Measurements from ENCODE around the gene PTPA.
"Not testable (repeated sequence)": the region's sequence is repeated elsewhere in the genome, so short reads cannot be mapped to it uniquely, and the experiment has no call there.

The PTPA gene

GRCh38 chr9:129160712-129161533, 49.7 kb downstream of the PTPA start:
- DNase-seq (ENCODE audit: low spot score): no peak

- DNase-seq (ENCODE audit: low spot score): no peak
Observed at GRCh38 chr9:129161534-129161837, 50.3 kb downstream of the PTPA start.

DNA sequence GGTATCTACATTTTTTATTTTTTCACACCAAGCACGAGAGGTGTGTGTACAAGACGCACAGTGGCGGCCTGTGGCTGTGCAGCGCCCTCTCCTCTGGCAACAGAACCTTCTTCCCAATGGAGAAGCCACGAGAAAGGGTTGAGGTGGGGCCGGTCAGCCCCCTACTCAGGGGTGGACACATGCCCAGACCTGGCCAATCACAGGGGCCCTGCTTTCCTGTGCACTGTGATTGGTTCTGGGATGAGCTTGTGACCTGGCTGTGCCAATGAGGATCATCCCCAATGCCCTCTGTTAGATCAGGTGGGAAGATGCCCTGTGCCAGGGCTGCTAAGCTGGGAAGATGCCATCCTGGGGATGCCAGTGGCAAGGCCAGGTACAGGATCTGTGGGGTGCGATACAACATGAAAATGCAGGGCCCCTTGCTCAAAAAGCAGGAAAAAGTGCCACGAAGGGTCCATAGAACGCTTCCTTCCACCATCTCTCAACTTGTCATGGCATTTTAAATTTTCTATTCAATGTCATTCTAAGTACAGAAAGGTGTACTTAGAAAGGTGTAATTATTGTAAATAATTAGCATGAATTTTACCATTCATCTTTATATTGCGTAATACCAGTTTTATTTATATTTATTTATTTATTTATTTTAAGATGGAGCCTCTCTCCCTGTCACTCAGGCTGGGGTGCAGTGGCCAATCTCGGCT, 51.4 kb downstream of the PTPA start:
- DNase-seq (ENCODE audit: low spot score): no peak

- not testable (repeated sequence) for DNase-seq (ENCODE audit: low spot score)
Observed at GRCh38 chr9:129163198-129163670, 52.0 kb downstream of the PTPA start.

DNA sequence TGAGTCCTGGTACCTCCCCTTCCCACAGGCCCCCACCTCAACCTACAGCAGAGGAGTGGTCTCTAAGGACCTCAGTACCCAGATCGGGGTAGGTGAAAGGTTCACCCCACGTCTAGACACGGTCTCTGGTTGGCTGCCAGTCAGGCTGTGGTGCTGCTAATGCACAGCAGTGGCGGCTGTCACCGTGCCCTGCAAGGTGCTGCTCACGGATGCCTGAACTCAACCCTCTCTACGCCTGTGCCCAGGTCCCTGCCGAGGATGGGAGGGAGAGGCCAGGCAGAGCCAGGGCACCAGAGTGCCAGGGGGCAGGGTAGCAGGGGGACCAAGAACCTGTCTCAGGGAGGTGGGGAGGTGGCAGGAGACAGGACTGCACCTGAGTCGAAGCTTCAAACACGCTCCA, 52.5 kb downstream of the PTPA start:
- no peak for DNase-seq (ENCODE audit: low spot score)

DNA sequence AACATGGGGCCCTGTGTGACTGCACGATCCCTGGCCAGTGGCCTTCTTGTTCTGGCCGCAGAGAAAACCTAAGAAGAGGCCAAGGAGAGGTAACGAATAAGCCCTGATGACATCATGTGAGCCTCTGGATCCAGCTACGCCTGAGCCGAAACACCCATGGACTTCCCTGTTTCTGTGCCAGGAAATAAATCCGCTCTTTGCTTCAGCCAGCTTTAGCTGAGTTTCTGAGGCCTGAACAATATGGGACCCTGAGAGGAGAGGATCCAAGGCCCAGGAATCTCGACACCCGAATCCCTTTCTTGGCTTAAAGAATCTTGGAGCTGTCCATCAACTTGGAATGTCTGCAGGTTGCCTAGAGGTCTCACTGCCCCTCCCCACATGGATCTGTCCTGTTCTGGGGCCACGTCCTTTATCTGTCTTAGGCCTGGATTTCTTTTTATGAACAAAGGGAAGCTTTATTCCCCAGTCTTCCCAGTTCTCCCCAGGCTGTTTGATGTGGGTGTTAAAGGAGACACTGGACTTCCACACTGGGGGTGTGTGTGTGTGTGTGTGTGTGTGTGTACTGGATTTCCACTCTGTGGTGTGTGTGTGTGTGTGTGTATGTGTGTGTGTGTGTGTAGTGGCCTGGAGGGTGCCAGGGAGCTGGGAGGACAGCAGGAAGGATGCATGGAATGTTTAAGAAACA, 53.2 kb downstream of the PTPA start:
- no peak for DNase-seq (ENCODE audit: low spot score)

DNA sequence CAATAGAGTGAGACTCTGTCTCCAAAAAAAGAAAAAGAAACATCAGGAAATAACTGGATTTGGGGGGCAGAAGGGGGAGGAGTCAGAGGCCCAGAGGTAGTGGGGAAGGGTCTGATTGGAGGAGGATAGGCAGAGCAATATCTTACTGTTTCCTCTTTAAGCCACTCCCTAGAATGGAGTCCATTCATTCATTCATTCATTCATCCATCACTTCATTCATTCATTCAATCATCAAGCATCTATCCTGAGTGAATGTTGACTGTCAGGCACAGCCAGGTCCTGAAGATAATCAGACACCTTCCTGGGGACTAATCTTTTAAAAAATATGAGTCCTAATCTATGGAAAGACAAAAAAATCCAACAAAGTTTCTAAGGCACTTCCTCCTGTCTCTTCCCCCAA, 54.0 kb downstream of the PTPA start:
- no peak for DNase-seq (ENCODE audit: low spot score)

DNA sequence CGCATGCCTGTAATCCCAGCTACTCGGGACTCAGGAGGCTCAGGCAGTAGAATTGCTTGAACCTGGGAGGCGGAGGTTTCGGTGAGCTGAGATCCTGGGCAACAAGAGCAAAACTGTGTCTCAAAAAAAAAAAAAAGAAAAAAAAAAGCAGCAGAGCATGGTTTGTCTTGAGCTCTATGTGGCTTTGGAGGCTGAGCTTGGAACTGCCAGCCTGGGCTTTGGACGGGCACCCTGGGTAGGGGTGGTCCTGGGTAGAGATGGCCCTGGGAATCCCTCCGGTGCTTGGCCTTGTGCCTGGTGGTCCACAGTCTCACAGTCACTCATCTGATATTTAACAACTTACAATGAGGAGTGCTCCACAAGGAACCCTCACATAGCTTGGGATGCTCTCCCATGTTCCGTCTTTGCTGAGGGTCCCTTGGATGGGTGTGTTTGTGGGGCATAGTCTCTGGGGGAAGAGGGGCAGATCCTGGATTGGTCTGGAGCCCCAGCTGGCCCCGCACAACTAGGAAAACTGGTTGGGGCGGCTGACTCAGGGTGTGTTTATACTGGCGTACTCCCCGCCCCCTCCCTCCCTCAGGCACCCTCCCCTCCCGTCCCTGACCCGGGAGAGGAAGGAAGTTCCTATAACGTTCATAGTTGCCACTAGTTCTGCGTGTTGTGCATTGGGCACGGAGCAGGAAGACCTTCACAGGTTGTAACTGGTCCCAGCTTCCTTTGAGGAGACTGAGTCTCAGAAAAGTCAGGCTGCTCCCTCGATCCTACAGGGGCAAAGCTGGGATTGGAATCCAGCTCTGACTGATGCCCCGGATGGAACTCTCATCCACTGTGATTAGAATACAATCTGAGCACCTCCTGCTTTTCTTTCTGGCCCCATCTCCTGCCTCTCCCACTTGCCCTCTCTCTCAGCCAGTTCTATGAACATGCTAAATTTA, 55.7 kb downstream of the PTPA start:
- DNase-seq (ENCODE audit: low spot score): peak; percentile 80

GRCh38 chr9:129170229-129170628, 59.0 kb downstream of the PTPA start:
- peak; percentile 23 for DNase-seq (ENCODE audit: low spot score)

DNA sequence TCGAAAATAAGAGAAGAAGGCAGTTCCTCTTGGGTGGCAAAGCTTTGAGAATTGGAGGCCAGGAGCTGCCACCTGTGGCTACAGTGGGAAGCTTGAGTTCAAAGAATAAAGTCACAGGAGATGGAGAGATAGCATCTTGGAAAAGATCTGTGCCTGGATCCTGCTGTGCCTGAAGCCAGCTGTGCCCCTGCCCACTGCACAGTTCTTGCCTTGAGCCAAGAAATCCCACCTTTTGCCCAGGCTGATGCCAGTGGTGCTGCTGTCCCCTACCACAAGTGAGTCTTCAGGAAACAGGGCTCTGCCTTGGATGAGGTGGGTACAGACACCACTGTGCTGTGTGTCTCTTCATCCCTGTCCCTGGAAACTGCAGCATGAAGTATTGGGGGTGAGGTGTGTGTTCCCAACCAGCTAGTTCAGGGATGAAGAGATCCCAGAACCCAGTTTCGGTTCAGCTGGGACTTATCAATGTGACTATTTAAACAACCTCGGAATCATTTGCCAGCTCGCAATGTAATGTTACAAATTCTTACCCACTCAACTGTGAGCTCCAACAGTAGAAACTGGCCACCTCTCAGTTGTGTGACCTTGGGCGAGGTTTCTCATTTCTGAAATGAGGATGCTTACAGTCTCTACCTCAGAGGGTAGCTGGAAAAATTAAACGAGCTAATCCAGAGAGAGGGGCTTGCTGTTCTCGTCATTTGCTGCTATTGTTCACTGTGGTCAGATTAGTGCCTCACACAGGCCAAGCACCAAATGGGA, 61.0 kb downstream of the PTPA start:
- DNase-seq (ENCODE audit: low spot score): no peak

DNA sequence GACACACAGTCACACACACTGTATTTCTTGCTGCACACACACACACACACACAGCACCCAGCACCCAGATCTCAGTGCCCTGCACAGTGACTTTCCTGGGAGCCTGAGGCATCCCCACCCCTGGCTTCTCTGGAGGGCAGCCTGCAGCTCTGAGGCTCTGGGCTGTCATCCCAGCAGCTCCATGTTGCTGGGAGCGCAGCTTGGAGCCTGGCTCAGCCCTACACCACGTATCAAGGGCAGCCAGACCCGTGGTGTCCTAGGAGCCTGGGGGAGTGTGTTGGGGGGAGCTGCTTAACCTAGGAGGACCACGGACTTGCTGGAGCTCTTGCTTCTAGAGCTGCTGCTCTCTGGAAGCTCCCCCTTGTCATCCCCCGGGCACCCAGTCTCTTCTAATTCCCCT, 61.6 kb downstream of the PTPA start:
- no peak for DNase-seq (ENCODE audit: low spot score)

- no peak for DNase-seq (ENCODE audit: low spot score)
Observed at GRCh38 chr9:129173296-129174101, 62.3 kb downstream of the PTPA start.

GRCh38 chr9:129174102-129174723, 63.0 kb downstream of the PTPA start:
- peak; percentile 88 for DNase-seq (ENCODE audit: low spot score)

- DNase-seq (ENCODE audit: low spot score): peak; percentile 92
Observed at GRCh38 chr9:129174724-129175514, 63.7 kb downstream of the PTPA start.

GRCh38 chr9:129175515-129175824, 64.3 kb downstream of the PTPA start:
- no peak for DNase-seq (ENCODE audit: low spot score)

- peak; percentile 93 for DNase-seq (ENCODE audit: low spot score)
Observed at GRCh38 chr9:129175825-129176633, 64.8 kb downstream of the PTPA start.

DNA sequence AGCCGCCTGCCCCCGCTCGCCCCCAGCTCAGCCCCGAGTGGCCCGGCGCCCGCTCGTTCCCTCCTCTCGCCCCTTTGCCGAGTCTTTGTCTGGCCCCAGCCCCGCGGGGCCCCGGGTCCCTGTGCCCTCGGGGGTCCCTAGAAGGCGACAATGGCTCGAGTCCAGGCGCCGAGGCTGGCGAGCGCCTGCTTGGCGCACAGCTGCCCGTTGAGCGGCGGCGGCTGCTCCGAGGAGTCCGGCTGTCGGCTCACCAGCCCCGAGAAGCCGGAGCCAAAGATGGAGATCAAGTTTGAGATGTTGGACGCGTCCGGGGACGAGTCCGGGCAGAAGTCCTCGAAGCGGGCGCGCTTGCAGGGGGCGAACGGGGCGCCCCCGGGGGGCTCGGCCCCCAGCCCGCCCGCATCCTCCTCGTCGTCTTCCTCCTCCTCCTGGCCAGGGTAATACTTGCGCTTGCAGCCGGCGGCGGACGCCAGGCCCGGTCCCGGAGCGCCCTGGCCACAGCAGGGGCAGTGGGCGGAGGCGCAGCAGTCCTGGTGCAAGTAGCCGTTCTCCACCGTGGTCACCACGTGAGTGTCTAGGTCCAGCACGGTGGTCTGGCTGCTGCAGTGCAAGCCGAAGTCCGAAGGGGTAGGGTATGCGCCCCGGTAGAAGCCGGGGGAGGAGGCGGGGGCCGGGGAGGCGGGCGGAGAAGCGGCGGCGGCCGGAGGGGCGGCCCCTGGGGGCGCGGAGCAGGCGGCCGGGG, 65.7 kb downstream of the PTPA start:
- DNase-seq (ENCODE audit: low spot score): peak; percentile 47

DNA sequence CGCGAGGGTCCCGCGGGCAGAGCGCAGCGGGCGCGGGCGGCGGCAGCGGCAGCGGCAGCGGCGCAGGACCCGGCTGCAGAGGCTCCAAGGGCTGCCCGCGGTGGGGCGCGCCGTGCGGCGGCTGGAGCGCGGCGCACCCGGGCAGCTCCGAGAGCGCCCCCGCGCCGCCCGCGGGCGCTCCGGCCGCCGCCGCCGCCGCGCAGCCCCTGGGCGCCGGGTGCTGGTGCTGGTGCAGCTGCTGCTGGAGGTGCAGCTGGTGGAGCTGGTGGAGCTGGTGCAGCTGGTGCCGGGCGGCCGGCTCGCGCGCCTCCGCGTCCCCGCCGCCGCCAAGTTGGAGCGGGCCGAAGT, 66.2 kb downstream of the PTPA start:
- no peak for DNase-seq (ENCODE audit: low spot score)
